Loucy (cell line): ENCODE data around the gene EIF4G3.

Experiments
- CTCF ChIP-seq: fragments of 200-600 bp; sonication (generic); conservative IDR thresholded peaks from 2 replicates; pipeline ENCODE4 v1.5.1; 2014; ENCODE audit warnings: mild to moderate bottlenecking, antibody characterized with exemption, low read length
- EZH2phosphoT487 ChIP-seq: fragments of 200-600 bp; IDR thresholded peaks from 2 replicates; pipeline ENCODE4 v1.6.1; 2018; ENCODE audit warnings: antibody characterized with exemption, mild to moderate bottlenecking, moderate library complexity, borderline replicate concordance

- TF ChIP-seq CTCF (no peak), EZH2phosphoT487 (no peak)
Measured at GRCh38 chr1:20947409-20947808, 229.3 kb downstream of the EIF4G3 start.
